Endodermal cell (in vitro differentiated cells): ENCODE measurements around the gene SCGN. TPM values are rescaled to one million over a fixed set of nuclear protein-coding genes. Genes with fewer than 3 reads are reported as not detected.

Source experiments
- DNase-seq: peaks from one replicate; pipeline ENCODE4 v3.0.0-alpha.2; 2017
- H3K27ac ChIP-seq: 2 replicates; pipeline ENCODE4 v1.5.1; 2013; ENCODE audit warnings: mild to moderate bottlenecking, low read depth, low read length, moderate library complexity
- H3K27me3 ChIP-seq: 2 replicates; pipeline ENCODE4 v1.6.1; 2013; ENCODE audit warnings: mild to moderate bottlenecking, low read length, moderate library complexity; ENCODE audit not compliant: insufficient read depth, control insufficient read depth, poor library complexity, severe bottlenecking
- H3K36me3 ChIP-seq: 2 replicates; pipeline ENCODE4 v1.7.0; 2013; ENCODE audit warnings: mild to moderate bottlenecking, low read length, moderate library complexity; ENCODE audit not compliant: control insufficient read depth, insufficient read depth
- H3K4me1 ChIP-seq: one replicate; pipeline ENCODE4 v1.7.0; 2013; ENCODE audit warnings: low read length; ENCODE audit not compliant: control insufficient read depth, insufficient read depth
- H3K4me3 ChIP-seq: 2 replicates; pipeline ENCODE4 v1.5.1; 2013; ENCODE audit warnings: mild to moderate bottlenecking, low read length, moderate library complexity
- H3K9ac ChIP-seq: 2 replicates; pipeline ENCODE4 v1.6.1; 2013; ENCODE audit warnings: mild to moderate bottlenecking, low read length, moderate library complexity; ENCODE audit not compliant: poor library complexity, severe bottlenecking; ENCODE audit errors: extremely low read depth
- H3K9me3 ChIP-seq: 2 replicates; pipeline ENCODE4 v1.6.1; 2013; ENCODE audit warnings: mild to moderate bottlenecking, low read length, moderate library complexity; ENCODE audit not compliant: control insufficient read depth
- H3K27ac Mint-ChIP-seq: 2 replicates; pipeline ENCODE4 v1.8.0; 2020; ENCODE audit warnings: mixed read lengths
- H3K27me3 Mint-ChIP-seq: 2 replicates; pipeline ENCODE4 v1.8.0; 2021; ENCODE audit warnings: mild to moderate bottlenecking, mixed read lengths; ENCODE audit not compliant: insufficient read depth
- H3K36me3 Mint-ChIP-seq: 2 replicates; pipeline ENCODE4 v1.8.0; 2020; ENCODE audit warnings: low read depth, mixed read lengths
- H3K4me1 Mint-ChIP-seq: 2 replicates; pipeline ENCODE4 v1.8.0; 2020; ENCODE audit warnings: mixed read lengths
- H3K4me3 Mint-ChIP-seq: 2 replicates; pipeline ENCODE4 v1.8.0; 2020; ENCODE audit warnings: mild to moderate bottlenecking, moderate library complexity, mixed read lengths
- H3K9me3 Mint-ChIP-seq: 2 replicates; pipeline ENCODE4 v1.8.0; 2020; ENCODE audit warnings: mild to moderate bottlenecking, mixed read lengths
- WGBS, 2 experiments: methylation state at CpG; one replicate each; pipeline versions ENCODE4 v1.1.5 to v1.1.7; 2013; ENCODE audit warnings: missing lambda C conversion rate in 2 of 2, mixed read lengths in 1 of 2; ENCODE audit not compliant: insufficient coverage in 1 of 2, insufficient read length in 1 of 2; 5-methylcytosine and 5-hydroxymethylcytosine counted together
- total RNA-seq, 2 donors: library from RNA; stranded (reverse); fragmentation: NEBNext Ultra II Directional in 1 of 2; extraction: Animal tissue kit (Norgen Biotek cat#: 25700) in 1 of 2; gene quantifications; 2 replicates in 1 of 2; 3 replicates in 1 of 2; pipeline ENCODE4 v1.2.1, GENCODE V29; 2021
- TF ChIP-seq, protein P1 (sequence below): fragments of 200-600 bp; sonication (generic); conservative IDR thresholded peaks from 2 replicates; pipeline ENCODE4 v1.5.0; 2021; ENCODE audit warnings: antibody characterized with exemption, mild to moderate bottlenecking

Gene SCGN
- total RNA-seq, 2 donors from 2014 or later = not detected

DNA sequence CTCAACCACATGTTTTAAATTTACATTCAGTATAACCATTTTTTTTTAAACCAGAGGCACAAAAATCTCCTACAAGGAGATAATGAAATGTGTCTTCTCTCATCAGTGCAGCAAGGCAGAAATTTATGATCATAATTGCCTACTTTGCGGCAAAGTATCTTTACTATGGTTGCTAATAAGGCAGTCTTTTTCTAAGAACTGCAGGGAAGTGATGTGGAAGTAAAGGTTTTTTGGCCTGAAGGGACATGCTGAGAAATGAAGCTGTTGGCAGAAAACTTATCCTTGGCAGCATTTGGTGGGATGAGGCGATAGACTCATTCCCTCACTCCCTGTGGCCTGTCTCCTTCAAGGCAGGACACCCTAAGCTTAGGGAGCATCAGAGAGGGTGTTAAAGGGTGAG is 48.7 kb downstream of the SCGN start:
- Mint-ChIP-seq H3K36me3 (no peaks in the 10 kb centered on the region), H3K27me3 (peaks cover 2% of the 10 kb centered on the region), H3K9me3 (peaks cover 6% of the 10 kb centered on the region), H3K4me3 (no peak overlapping the region), H3K4me1 (peaks cover 4% of the 10 kb centered on the region), H3K27ac (no peak overlapping the region)
- DNase-seq = no peak
- H3K27ac ChIP-seq = no peak overlapping the region
- no peaks in the 10 kb centered on the region for H3K4me1 ChIP-seq
- no peak overlapping the region for H3K9ac ChIP-seq
- no peaks in the 10 kb centered on the region for H3K27me3 ChIP-seq
- TF ChIP-seq, protein P1, sequence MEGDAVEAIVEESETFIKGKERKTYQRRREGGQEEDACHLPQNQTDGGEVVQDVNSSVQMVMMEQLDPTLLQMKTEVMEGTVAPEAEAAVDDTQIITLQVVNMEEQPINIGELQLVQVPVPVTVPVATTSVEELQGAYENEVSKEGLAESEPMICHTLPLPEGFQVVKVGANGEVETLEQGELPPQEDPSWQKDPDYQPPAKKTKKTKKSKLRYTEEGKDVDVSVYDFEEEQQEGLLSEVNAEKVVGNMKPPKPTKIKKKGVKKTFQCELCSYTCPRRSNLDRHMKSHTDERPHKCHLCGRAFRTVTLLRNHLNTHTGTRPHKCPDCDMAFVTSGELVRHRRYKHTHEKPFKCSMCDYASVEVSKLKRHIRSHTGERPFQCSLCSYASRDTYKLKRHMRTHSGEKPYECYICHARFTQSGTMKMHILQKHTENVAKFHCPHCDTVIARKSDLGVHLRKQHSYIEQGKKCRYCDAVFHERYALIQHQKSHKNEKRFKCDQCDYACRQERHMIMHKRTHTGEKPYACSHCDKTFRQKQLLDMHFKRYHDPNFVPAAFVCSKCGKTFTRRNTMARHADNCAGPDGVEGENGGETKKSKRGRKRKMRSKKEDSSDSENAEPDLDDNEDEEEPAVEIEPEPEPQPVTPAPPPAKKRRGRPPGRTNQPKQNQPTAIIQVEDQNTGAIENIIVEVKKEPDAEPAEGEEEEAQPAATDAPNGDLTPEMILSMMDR = no peak
- 83 to 94% methylated on average over 1 to 2 of the region's 2 CpGs for WGBS, 2 experiments
- no peaks in the 10 kb centered on the region for H3K36me3 ChIP-seq
- no peaks in the 10 kb centered on the region for H3K9me3 ChIP-seq
- no peak overlapping the region for H3K4me3 ChIP-seq

DNA sequence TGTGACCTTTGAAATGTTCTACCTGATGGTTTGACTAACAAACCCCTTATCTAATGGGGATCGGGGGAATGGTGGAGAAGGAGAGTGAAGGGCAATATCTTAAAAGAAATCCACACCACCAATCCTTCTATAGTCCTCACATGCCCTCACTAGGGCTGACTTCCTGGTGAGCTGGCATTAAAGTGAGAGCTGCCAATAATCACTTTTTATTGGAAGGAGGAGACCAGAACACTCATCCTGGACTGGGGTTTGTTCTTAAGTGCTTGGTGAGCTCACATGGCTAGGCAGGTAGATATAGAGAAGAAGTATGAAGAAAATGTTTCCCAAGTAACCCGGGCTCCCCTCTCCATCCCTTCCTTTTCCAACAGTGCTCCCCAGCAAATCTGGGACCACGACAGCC is 49.8 kb downstream of the SCGN start:
- no peak for DNase-seq
- Mint-ChIP-seq H3K4me1 (peaks cover 4% of the 10 kb centered on the region), H3K36me3 (no peaks in the 10 kb centered on the region), H3K27ac (no peak overlapping the region), H3K27me3 (peaks cover 4% of the 10 kb centered on the region), H3K4me3 (no peak overlapping the region), H3K9me3 (peaks cover 6% of the 10 kb centered on the region)
- Histone ChIP-seq H3K4me3 (no peak overlapping the region), H3K9me3 (no peaks in the 10 kb centered on the region), H3K36me3 (no peaks in the 10 kb centered on the region), H3K27me3 (peaks cover 6% of the 10 kb centered on the region), H3K4me1 (no peaks in the 10 kb centered on the region), H3K27ac (no peak overlapping the region), H3K9ac (no peak overlapping the region)
- 92 to 100% methylated on average over 1 to 2 of the region's 3 CpGs for WGBS, 2 experiments
- TF ChIP-seq, protein P1 = no peak

DNA sequence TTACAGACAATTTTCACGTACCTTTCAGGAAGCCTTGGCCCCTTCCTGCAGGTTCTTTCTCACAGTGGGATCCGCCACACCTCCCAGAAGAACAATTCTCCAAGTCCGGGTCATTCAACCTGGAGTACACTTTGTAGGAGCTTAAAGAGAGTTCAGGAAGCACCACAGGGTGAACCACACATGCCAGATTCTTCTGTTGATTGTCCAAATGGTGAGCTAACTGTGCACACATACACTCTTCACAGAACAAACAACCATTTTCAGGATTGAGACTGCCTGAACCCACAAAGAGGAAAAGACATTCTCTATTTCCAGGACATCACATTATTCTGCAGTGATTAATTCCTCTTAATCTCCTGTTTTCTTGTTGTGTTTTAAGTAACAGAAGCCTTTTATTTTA is 51.0 kb downstream of the SCGN start:
- peaks cover 4% of the 10 kb centered on the region for H3K27me3 Mint-ChIP-seq
- H3K36me3 ChIP-seq = no peaks in the 10 kb centered on the region
- WGBS, 2 experiments = 72 to 83% methylated on average over 3 of the region's 3 CpGs
- no peaks in the 10 kb centered on the region for H3K4me1 ChIP-seq
- H3K9me3 Mint-ChIP-seq = peaks cover 6% of the 10 kb centered on the region
- H3K9ac ChIP-seq = no peak overlapping the region
- no peak overlapping the region for H3K4me3 ChIP-seq
- peaks cover 4% of the 10 kb centered on the region for H3K4me1 Mint-ChIP-seq
- no peaks in the 10 kb centered on the region for H3K36me3 Mint-ChIP-seq
- no peak overlapping the region for H3K4me3 Mint-ChIP-seq
- H3K27ac ChIP-seq = no peak overlapping the region
- TF ChIP-seq, protein P1 = no peak
- H3K9me3 ChIP-seq = no peaks in the 10 kb centered on the region
- peaks cover 9% of the 10 kb centered on the region for H3K27me3 ChIP-seq
- no peak for DNase-seq
- H3K27ac Mint-ChIP-seq = no peak overlapping the region
